ENCODE data around the gene LRPAP1. TPM values are rescaled to one million over a fixed set of nuclear protein-coding genes. Genes with fewer than 3 reads are reported as not detected.

Gene LRPAP1
- total and polyA plus RNA-seq, 10 of the 15 experiments (the other 5 are each of a cell fraction or from before 2014, with no cell fraction given), result 1.0 to 100 (median 51.1) TPM

GRCh38 chr4:3572363-3572762 lies 40.1 kb upstream of the LRPAP1 start:
- Histone ChIP-seq H2AFZ (ENCODE audit: control insufficient read depth, low read depth, low read length) (no peak overlapping the region), H3K4me2 (ENCODE audit: control insufficient read depth, insufficient read depth) (no peak overlapping the region), H3K27me3 (replicated peaks in 1 of 2; ENCODE audit: control insufficient read depth in 2 of 2, insufficient read depth in 2 of 2, low read length in 1 of 2) (no peaks in the 10 kb centered on the region; a peak in 1 of 4 replicates), H3K9ac (ENCODE audit: control insufficient read depth, insufficient read depth, low read length) (no peak overlapping the region), H4K20me1 (ENCODE audit: control insufficient read depth, insufficient read depth) (no peaks in the 10 kb centered on the region), H3K27ac (ENCODE audit: control insufficient read depth, insufficient read depth) (no peak overlapping the region), H3K36me3 (ENCODE audit: control insufficient read depth in 2 of 2, insufficient read depth in 2 of 2, low read length in 1 of 2) (no peaks in the 10 kb centered on the region), H3K4me1 (ENCODE audit: control insufficient read depth, insufficient read depth, low read length) (no peaks in the 10 kb centered on the region), H3K9me3 (replicated peaks; ENCODE audit: control insufficient read depth, insufficient read depth, low read length) (no peaks in the 10 kb centered on the region), H3K4me3 (no peak overlapping the region), H3K79me2 (ENCODE audit: control insufficient read depth, insufficient read depth, low read length) (no peaks in the 10 kb centered on the region)
- 27% methylated on average over 13 of the region's 13 CpGs for WGBS (ENCODE audit: insufficient coverage, insufficient replicate concordance, low lambda C conversion rate, missing lambda C conversion rate)
- BruUV-seq (replicated peaks), result no TSS peak
- TF ChIP-seq ZNF207 (IDR thresholded peaks at IDR 0.05; ENCODE audit: borderline replicate concordance) (no peak), POLR2AphosphoS2 (IDR thresholded peaks at IDR 0.05; ENCODE audit: low read depth, low read length) (no peak), ZZZ3 (IDR thresholded peaks at IDR 0.05; ENCODE audit: control insufficient read depth, insufficient read length, low read depth) (no peak), REST (IDR thresholded peaks at IDR 0.05; ENCODE audit: low read depth, low read length) (no peak), GATAD2B (conservative IDR thresholded peaks at IDR 0.05; ENCODE audit: low read depth) (no peak), CHD4 (IDR thresholded peaks at IDR 0.05) (no peak), TBL1XR1 (IDR thresholded peaks at IDR 0.05; ENCODE audit: low read depth, low read length) (no peak)
- in situ Hi-C loops (cut with MboI) (no loop called here), intact Hi-C loops (cut with micrococcal nuclease; ENCODE audit: unreplicated experiment) (no loop called here)
- ChIA-PET POLR2A (no interaction called here), RAD21 (ENCODE audit: unreplicated experiment) (no interaction called here), CTCF (no interaction called here), SMC1A (ENCODE audit: uncharacterized antibody, unreplicated experiment) (no interaction called here)
- FAIRE-seq, result no peak
- no peak for ATAC-seq
- DNase-seq (ENCODE audit: low read depth, low spot score), result no peak

All from GM12878 (cell line).